Gastrocnemius medialis (tissue), 4 donors: Measurements from ENCODE around the gene TXNRD2.

ENCODE experiments used
- CTCF ChIP-seq, 5 experiments: fragments of 450-650 bp in 3 of 5; fragments of 200-600 bp in 2 of 5; sonication (generic) in 2 of 5; IDR thresholded peaks in 4 of 5; conservative IDR thresholded peaks in 1 of 5; 1 replicate in 4 of 5; 2 replicates in 1 of 5; pipeline ENCODE4 v1.5.1; 2016 to 2019; ENCODE audit warnings: antibody characterized with exemption in 5 of 5, mild to moderate bottlenecking in 3 of 5, moderate library complexity in 3 of 5
- POLR2A ChIP-seq, 2 donors: fragments of 450-650 bp; IDR thresholded peaks; one replicate each; pipeline ENCODE4 v1.6.1; 2017; ENCODE audit warnings: antibody characterized with exemption in 2 of 2, mild to moderate bottlenecking in 2 of 2, moderate library complexity in 2 of 2

- no peak for TF ChIP-seq CTCF (IDR thresholded peaks at IDR 0.05 in 4 of 5, conservative IDR thresholded peaks at IDR 0.05 in 1 of 5)
- TF ChIP-seq POLR2A (IDR thresholded peaks at IDR 0.05): no peak
Observed at GRCh38 chr22:19930551-19931486, 10.8 kb downstream of the TXNRD2 start.
